Measurements from ENCODE around the gene SYTL4.

Gene SYTL4

GRCh38 chrX:100659431-100660137 lies 72.3 kb downstream of the SYTL4 start:
- Histone ChIP-seq H3K18ac (ENCODE audit: low read length) (no peak overlapping the region), H3K4me1 (ENCODE audit: control insufficient read depth in 2 of 2, insufficient read depth in 1 of 2, low read depth in 1 of 2, low read length in 2 of 2) (no peaks in the 10 kb centered on the region), H3K14ac (ENCODE audit: low read length) (no peak overlapping the region), H2AK5ac (ENCODE audit: low read depth, low read length) (no peak overlapping the region), H3K79me1 (ENCODE audit: low read depth, low read length) (no peaks in the 10 kb centered on the region), H2BK12ac (ENCODE audit: low read length) (no peak overlapping the region), H3K36me3 (replicated peaks in 1 of 2; ENCODE audit: control insufficient read depth in 2 of 2, insufficient read depth in 2 of 2, low read length in 2 of 2) (no peaks in the 10 kb centered on the region), H3K9me3 (replicated peaks in 1 of 2; ENCODE audit: control insufficient read depth in 2 of 2, insufficient read depth in 1 of 2, low read depth in 1 of 2, low read length in 2 of 2) (no peaks in the 10 kb centered on the region), H2AFZ (ENCODE audit: low read length) (no peak overlapping the region), H2BK120ac (ENCODE audit: low read depth, low read length) (no peak overlapping the region), H4K91ac (ENCODE audit: low read depth, low read length, poor library complexity) (no peak overlapping the region), H3K27ac (replicated peaks; ENCODE audit: low read length) (no peak overlapping the region), H3K23ac (ENCODE audit: low read depth, low read length, poor library complexity) (no peak overlapping the region), H4K8ac (ENCODE audit: low read depth, low read length) (no peak overlapping the region), H3K4me3 (ENCODE audit: low read length in 2 of 2) (no peak overlapping the region), H3K9ac (ENCODE audit: low read depth, low read length, poor library complexity) (no peak overlapping the region), H3K27me3 (ENCODE audit: control insufficient read depth in 3 of 3, insufficient read depth in 3 of 3, low read depth in 1 of 3, low read length in 3 of 3) (peaks cover 0 to 5% (median 0%) of the 10 kb centered on the region in 3 experiments), H3K4me2 (ENCODE audit: insufficient read depth, low read length, poor library complexity, severe bottlenecking) (no peak overlapping the region), H2BK5ac (ENCODE audit: low read length) (no peak overlapping the region), H3K4ac (ENCODE audit: low read length) (no peak overlapping the region), H2BK15ac (ENCODE audit: low read length) (no peak overlapping the region)
- no CpG with 5 or more reads among the region's 4 CpGs for WGBS, 2 donors (ENCODE audit: extremely low coverage in 2 of 2, insufficient read length in 2 of 2, insufficient replicate concordance in 1 of 2)
- DNase-seq (ENCODE audit: low spot score), result no peak

GRCh38 chrX:100658941-100659381 lies 73.0 kb downstream of the SYTL4 start:
- Histone ChIP-seq H2BK120ac (ENCODE audit: low read depth, low read length) (no peak overlapping the region), H3K27me3 (ENCODE audit: control insufficient read depth in 3 of 3, insufficient read depth in 3 of 3, low read depth in 1 of 3, low read length in 3 of 3) (peaks cover 0 to 5% (median 0%) of the 10 kb centered on the region in 3 experiments), H3K4me3 (ENCODE audit: low read length in 2 of 2) (no peak overlapping the region), H3K23ac (ENCODE audit: low read depth, low read length, poor library complexity) (no peak overlapping the region), H2AK5ac (ENCODE audit: low read depth, low read length) (no peak overlapping the region), H3K18ac (ENCODE audit: low read length) (no peak overlapping the region), H3K4me2 (ENCODE audit: insufficient read depth, low read length, poor library complexity, severe bottlenecking) (no peak overlapping the region), H2BK12ac (ENCODE audit: low read length) (no peak overlapping the region), H3K4me1 (ENCODE audit: control insufficient read depth in 2 of 2, insufficient read depth in 1 of 2, low read depth in 1 of 2, low read length in 2 of 2) (no peaks in the 10 kb centered on the region), H3K4ac (ENCODE audit: low read length) (no peak overlapping the region), H2AFZ (ENCODE audit: low read length) (no peak overlapping the region), H3K27ac (replicated peaks; ENCODE audit: low read length) (no peak overlapping the region), H4K91ac (ENCODE audit: low read depth, low read length, poor library complexity) (no peak overlapping the region), H3K9ac (ENCODE audit: low read depth, low read length, poor library complexity) (no peak overlapping the region), H3K14ac (ENCODE audit: low read length) (no peak overlapping the region), H4K8ac (ENCODE audit: low read depth, low read length) (no peak overlapping the region), H2BK15ac (ENCODE audit: low read length) (no peak overlapping the region), H3K36me3 (replicated peaks in 1 of 2; ENCODE audit: control insufficient read depth in 2 of 2, insufficient read depth in 2 of 2, low read length in 2 of 2) (no peaks in the 10 kb centered on the region), H2BK5ac (ENCODE audit: low read length) (no peak overlapping the region), H3K79me1 (ENCODE audit: low read depth, low read length) (no peaks in the 10 kb centered on the region), H3K9me3 (replicated peaks in 1 of 2; ENCODE audit: control insufficient read depth in 2 of 2, insufficient read depth in 1 of 2, low read depth in 1 of 2, low read length in 2 of 2) (no peaks in the 10 kb centered on the region)
- no peak for DNase-seq (ENCODE audit: low spot score)
- no CpG with 5 or more reads among the region's 3 CpGs for WGBS, 2 donors (ENCODE audit: extremely low coverage in 2 of 2, insufficient read length in 2 of 2, insufficient replicate concordance in 1 of 2)

GRCh38 chrX:100654261-100654660 lies 77.7 kb downstream of the SYTL4 start:
- Histone ChIP-seq H2AK5ac (ENCODE audit: low read depth, low read length) (no peak overlapping the region), H3K9ac (ENCODE audit: low read depth, low read length, poor library complexity) (no peak overlapping the region), H3K79me1 (ENCODE audit: low read depth, low read length) (no peaks in the 10 kb centered on the region), H3K36me3 (replicated peaks in 1 of 2; ENCODE audit: control insufficient read depth in 2 of 2, insufficient read depth in 2 of 2, low read length in 2 of 2) (no peaks in the 10 kb centered on the region), H2BK15ac (ENCODE audit: low read length) (no peak overlapping the region), H3K18ac (ENCODE audit: low read length) (no peak overlapping the region), H3K4me3 (ENCODE audit: low read length in 2 of 2) (no peak overlapping the region), H2AFZ (ENCODE audit: low read length) (peak overlapping the region; percentile 41), H3K4me2 (ENCODE audit: insufficient read depth, low read length, poor library complexity, severe bottlenecking) (no peak overlapping the region), H2BK5ac (ENCODE audit: low read length) (no peak overlapping the region), H3K9me3 (replicated peaks in 1 of 2; ENCODE audit: control insufficient read depth in 2 of 2, insufficient read depth in 1 of 2, low read depth in 1 of 2, low read length in 2 of 2) (no peaks in the 10 kb centered on the region), H4K91ac (ENCODE audit: low read depth, low read length, poor library complexity) (no peak overlapping the region), H3K14ac (ENCODE audit: low read length) (no peak overlapping the region), H2BK12ac (ENCODE audit: low read length) (no peak overlapping the region), H3K27me3 (ENCODE audit: control insufficient read depth in 3 of 3, insufficient read depth in 3 of 3, low read depth in 1 of 3, low read length in 3 of 3) (peaks cover 0 to 7% (median 0%) of the 10 kb centered on the region in 3 experiments), H3K23ac (ENCODE audit: low read depth, low read length, poor library complexity) (no peak overlapping the region), H3K4me1 (ENCODE audit: control insufficient read depth in 2 of 2, insufficient read depth in 1 of 2, low read depth in 1 of 2, low read length in 2 of 2) (peaks cover 0 to 4% of the 10 kb centered on the region in 2 donors), H3K27ac (replicated peaks; ENCODE audit: low read length) (no peak overlapping the region), H4K8ac (ENCODE audit: low read depth, low read length) (no peak overlapping the region), H3K4ac (ENCODE audit: low read length) (no peak overlapping the region), H2BK120ac (ENCODE audit: low read depth, low read length) (no peak overlapping the region)
- WGBS, 2 donors (ENCODE audit: extremely low coverage in 2 of 2, insufficient read length in 2 of 2, insufficient replicate concordance in 1 of 2), result no CpG with 5 or more reads among the region's 3 CpGs
- no peak for DNase-seq (ENCODE audit: low spot score)

GRCh38 chrX:100652266-100652665 lies 79.7 kb downstream of the SYTL4 start:
- no peak overlapping the region for H3K4me3 ChIP-seq (ENCODE audit: low read length in 2 of 2)
- H4K91ac ChIP-seq (ENCODE audit: low read depth, low read length, poor library complexity), result no peak overlapping the region
- no peak overlapping the region for H3K27ac ChIP-seq (replicated peaks; ENCODE audit: low read length)
- no peak overlapping the region for H2AFZ ChIP-seq (ENCODE audit: low read length)
- H3K27me3 ChIP-seq (ENCODE audit: control insufficient read depth in 3 of 3, insufficient read depth in 3 of 3, low read depth in 1 of 3, low read length in 3 of 3), result peaks cover 0 to 3% (median 0%) of the 10 kb centered on the region in 3 experiments
- H2BK120ac ChIP-seq (ENCODE audit: low read depth, low read length), result no peak overlapping the region
- H3K23ac ChIP-seq (ENCODE audit: low read depth, low read length, poor library complexity), result no peak overlapping the region
- no peaks in the 10 kb centered on the region for H3K9me3 ChIP-seq (replicated peaks in 1 of 2; ENCODE audit: control insufficient read depth in 2 of 2, insufficient read depth in 1 of 2, low read depth in 1 of 2, low read length in 2 of 2)
- WGBS, 2 donors (ENCODE audit: extremely low coverage in 2 of 2, insufficient read length in 2 of 2, insufficient replicate concordance in 1 of 2), result no CpG with 5 or more reads among the region's 2 CpGs
- no peak overlapping the region for H2BK12ac ChIP-seq (ENCODE audit: low read length)
- H3K18ac ChIP-seq (ENCODE audit: low read length), result no peak overlapping the region
- H3K9ac ChIP-seq (ENCODE audit: low read depth, low read length, poor library complexity), result no peak overlapping the region
- no peak overlapping the region for H2BK15ac ChIP-seq (ENCODE audit: low read length)
- H3K79me1 ChIP-seq (ENCODE audit: low read depth, low read length), result no peaks in the 10 kb centered on the region
- H3K4me1 ChIP-seq (ENCODE audit: control insufficient read depth in 2 of 2, insufficient read depth in 1 of 2, low read depth in 1 of 2, low read length in 2 of 2), result peaks cover 0 to 7% of the 10 kb centered on the region in 2 donors
- no peak overlapping the region for H3K4me2 ChIP-seq (ENCODE audit: insufficient read depth, low read length, poor library complexity, severe bottlenecking)
- H3K14ac ChIP-seq (ENCODE audit: low read length), result no peak overlapping the region
- H2AK5ac ChIP-seq (ENCODE audit: low read depth, low read length), result no peak overlapping the region
- no peak for DNase-seq (ENCODE audit: low spot score)
- no peak overlapping the region for H2BK5ac ChIP-seq (ENCODE audit: low read length)
- no peak overlapping the region for H4K8ac ChIP-seq (ENCODE audit: low read depth, low read length)
- no peaks in the 10 kb centered on the region for H3K36me3 ChIP-seq (replicated peaks in 1 of 2; ENCODE audit: control insufficient read depth in 2 of 2, insufficient read depth in 2 of 2, low read length in 2 of 2)
- H3K4ac ChIP-seq (ENCODE audit: low read length), result no peak overlapping the region

Measured in neuronal stem cell (in vitro differentiated cells).